ENCODE data around the gene SEC31B. TPM values are rescaled to one million over a fixed set of nuclear protein-coding genes. Genes with fewer than 3 reads are reported as not detected.

Gene SEC31B
- total and polyA plus RNA-seq, 9 of the 15 experiments (the other 6 are each of a cell fraction or from before 2014, with no cell fraction given), result 0.91 to 7.0 (median 2.4) TPM

DNA sequence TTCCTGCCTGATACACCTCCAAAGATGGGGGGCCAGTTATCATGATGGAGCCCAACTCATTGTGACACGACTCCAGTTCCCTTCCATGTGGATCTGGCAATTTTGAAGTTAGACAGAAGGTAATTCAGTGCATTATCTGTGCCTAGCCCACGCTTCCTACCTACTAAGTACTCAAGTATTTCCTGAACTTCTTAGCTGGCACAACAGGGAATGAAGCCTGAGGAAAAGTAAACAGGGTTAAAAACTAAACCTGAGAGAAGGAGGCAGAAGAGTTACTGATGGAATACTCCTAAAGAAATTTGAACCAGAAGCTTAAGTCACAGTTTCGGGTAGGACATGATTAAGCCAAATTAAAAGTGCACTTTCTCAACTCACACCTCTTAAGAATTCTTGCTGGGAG, 1.1 kb upstream of the SEC31B start:
- no peaks in the 10 kb centered on the region; the same call in 1 of the 2 replicates for H4K20me1 ChIP-seq (replicated peaks; ENCODE audit: control insufficient read depth, insufficient read depth, low read length)
- no peak overlapping the region for H3K4me2 ChIP-seq (ENCODE audit: insufficient read depth, low read length)
- TF ChIP-seq ATF2 (CRISPR knock-in tag; IDR thresholded peaks at IDR 0.05) (no peak), ZNF436 (CRISPR knock-in tag; IDR thresholded peaks at IDR 0.05) (no peak), FOS (IDR thresholded peaks at IDR 0.05; ENCODE audit: extremely low read depth, insufficient read length) (no peak), MTF1 (CRISPR knock-in tag; IDR thresholded peaks at IDR 0.05; ENCODE audit: borderline replicate concordance) (no peak), HSF4 (CRISPR knock-in tag; IDR thresholded peaks at IDR 0.05; ENCODE audit: borderline replicate concordance) (no peak)
- WGBS (ENCODE audit: insufficient coverage, low coverage, missing lambda C conversion rate), result 56% methylated on average over 3 of the region's 3 CpGs
- no peak overlapping the region for H3K4me3 ChIP-seq
- in situ Hi-C loops (cut with MboI), result no loop called here
- peaks cover 27% of the 10 kb centered on the region for H3K36me3 ChIP-seq (ENCODE audit: control insufficient read depth, insufficient read depth, low read length)
- no peaks in the 10 kb centered on the region for H3K79me2 ChIP-seq (ENCODE audit: control insufficient read depth, insufficient read depth, low read length)
- ChIA-PET POLR2A (no interaction called here), CTCF (ENCODE audit: low intra/inter-chr PET ratio) (no interaction called here)
- H3K9ac ChIP-seq (ENCODE audit: insufficient read depth in 1 of 2, low read depth in 2 of 2, low read length in 2 of 2), result no peak overlapping the region
- peaks cover 2 to 3% of the 10 kb centered on the region in 2 experiments; a peak in 2 of 5 replicates for H3K4me1 ChIP-seq (replicated peaks in 1 of 2; ENCODE audit: control insufficient read depth in 2 of 2, insufficient read depth in 2 of 2, low read length in 2 of 2)
- ATAC-seq, result no peak
- no peak for DNase-seq (ENCODE audit: extremely low read depth in 1 of 4, low spot score in 3 of 4)
- H3K27ac ChIP-seq (ENCODE audit: extremely low read depth, low read depth, low read length), result no peak overlapping the region
- FAIRE-seq, result no peak
- H3K9me1 ChIP-seq (ENCODE audit: control insufficient read depth, insufficient read depth, low read length), result no peaks in the 10 kb centered on the region
- no peak overlapping the region for H2AFZ ChIP-seq (ENCODE audit: low read depth, low read length)
- intact Hi-C loops (cut with micrococcal nuclease), result no loop called here
- no TSS peak for BruUV-seq (replicated peaks)
- no peaks in the 10 kb centered on the region for H3K9me3 ChIP-seq (replicated peaks; ENCODE audit: control insufficient read depth, insufficient read depth, low read depth, low read length)
- no peaks in the 10 kb centered on the region for H3K27me3 ChIP-seq (ENCODE audit: control insufficient read depth in 2 of 2, insufficient read depth in 2 of 2, low read length in 2 of 2)
